GM12892 (cell line): ENCODE results near the gene PRDM16.

Experiments used
- POLR2A ChIP-seq: IDR thresholded peaks from 2 replicates; pipeline ENCODE4 v1.6.1; 2011; ENCODE audit warnings: low read depth, low read length, control low read depth
- POLR2AphosphoS5 ChIP-seq: IDR thresholded peaks from 2 replicates; pipeline ENCODE4 v1.6.1; 2011; ENCODE audit warnings: low read depth, low read length, control low read depth
- TAF1 ChIP-seq: IDR thresholded peaks from 2 replicates; pipeline ENCODE4 v1.6.1; 2011; ENCODE audit warnings: low read depth, mild to moderate bottlenecking, control low read depth, low read length, borderline replicate concordance

GRCh38 chr1:3213730-3214129 lies 144.7 kb downstream of the PRDM16 start:
- TF ChIP-seq POLR2AphosphoS5 (no peak), POLR2A (no peak), TAF1 (no peak)
